Left ventricle myocardium superior (tissue), 1 donor: ENCODE data around the gene MEOX2. TPM values are rescaled to one million over a fixed set of nuclear protein-coding genes. Genes with fewer than 3 reads are reported as not detected.
A peak's percentile ranks its signal among the peaks of the same experiment; 100 is the strongest.

Experiments
- ATAC-seq: fragments of 200-7000 bp; cut with Tn5 transposase; one replicate; pipeline ENCODE4 v1.9.1; 2020; ENCODE audit warnings: mild to moderate bottlenecking, moderate library complexity
- DNase-seq: peaks from one replicate; pipeline ENCODE4 v3.0.0-alpha.2; 2020
- intact Hi-C: fragments of 100-400 bp; cut with micrococcal nuclease; formaldehyde crosslinking; loops from one replicate; pipeline ENCODE4 v1.11.0; 2022
- long read RNA-seq: library from polyadenylated mRNA; unstranded; transcript quantifications from one replicate; pipeline ENCODE4 v2.0.0, GENCODE V29; 2021
- total RNA-seq: library from RNA; stranded (reverse); fragmentation: NEBNext Ultra II Directional; extraction: Animal tissue kit (Norgen Biotek cat#: 25700); gene quantifications from one replicate; pipeline ENCODE4 v1.2.1, GENCODE V29; 2021
- donor health status: DM: no; HTN: yes; CAD: no; lungs with severe emphysema.

MEOX2 gene
- total RNA-seq, result 11.2 TPM
- long read RNA-seq, transcript MEOX2-201 (3 exons, 2,500 nt), result major isoform, 23 of 23 reads
- long read RNA-seq, partial matches to known transcripts, result 0 of 23 reads
- long read RNA-seq, other reads (novel, unspliced or antisense), result 0 of 23 reads

GRCh38 chr7:15686295-15686956 lies at the start of gene MEOX2:
Gene MEOX2, minus strand, starts transcription at chr7:15686683. Its CDS starts 281 bp downstream, at chr7:15686402.
- intact Hi-C loops, result loop anchor here (10.0 kb wide), 1 partner anchor 378 kb away; no protein-coding TSS in a partner anchor
- DNase-seq (peak; percentile 89), ATAC-seq (peak; percentile 90)

GRCh38 chr7:15729746-15730145 lies 43.3 kb upstream of the MEOX2 start:
- ATAC-seq (no peak), DNase-seq (no peak)
- intact Hi-C loops, result no loop called here

DNA sequence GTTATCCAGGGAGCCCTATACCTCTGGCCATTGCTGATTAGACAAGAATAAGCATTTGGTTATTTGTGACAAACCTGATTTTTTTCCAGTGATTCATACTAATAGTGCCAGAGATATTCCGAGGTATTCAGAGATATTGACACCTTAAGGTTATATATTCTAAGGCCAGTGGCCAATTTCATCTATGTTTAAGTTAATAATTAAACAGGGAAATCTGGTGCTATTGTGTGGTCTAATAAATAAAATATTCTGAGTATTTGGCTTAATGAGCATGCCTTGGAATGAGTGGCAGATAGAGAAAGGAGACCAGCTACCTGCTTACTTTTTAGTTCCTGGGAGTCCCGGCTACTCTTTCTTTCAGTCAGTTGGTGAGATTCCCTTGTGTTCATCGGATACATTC lies 38.6 kb upstream of the MEOX2 start:
- ATAC-seq, result no peak
- no peak for DNase-seq
- intact Hi-C loops, result no loop called here

GRCh38 chr7:15723841-15724240 lies 37.4 kb upstream of the MEOX2 start:
- DNase-seq (peak; percentile 21), ATAC-seq (peak; percentile 58)
- intact Hi-C loops, result no loop called here

- ATAC-seq (no peak), DNase-seq (no peak)
- intact Hi-C loops, result no loop called here
Measured at GRCh38 chr7:15720849-15721471, 34.5 kb upstream of the MEOX2 start.

- intact Hi-C loops, result loop anchor here (5.0 kb wide), 1 partner anchor 392 kb away; no protein-coding TSS in a partner anchor
- DNase-seq (no peak), ATAC-seq (no peak)
Measured at GRCh38 chr7:15719311-15719710, 32.8 kb upstream of the MEOX2 start.

DNA sequence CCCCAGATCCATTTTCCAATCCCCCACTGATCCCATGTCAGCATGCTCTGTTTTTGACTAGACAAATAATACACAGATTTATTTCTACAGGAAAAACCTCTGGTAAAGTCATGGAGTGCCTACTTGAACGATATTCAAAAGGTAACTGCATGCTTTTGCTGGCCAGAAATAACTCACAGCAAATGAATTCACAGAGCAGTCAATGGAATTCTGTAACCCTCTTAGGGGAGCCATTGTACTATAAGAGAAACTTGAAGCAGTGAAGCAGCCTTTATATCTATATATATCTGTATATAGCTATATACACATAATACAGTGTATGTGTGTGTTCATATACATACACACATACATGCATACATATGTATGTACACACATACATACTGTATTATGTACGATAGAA lies 29.0 kb upstream of the MEOX2 start:
- no peak for DNase-seq
- intact Hi-C loops, result loop anchor here (5.0 kb wide), 1 partner anchor 388 kb away; no protein-coding TSS in a partner anchor
- no peak for ATAC-seq

GRCh38 chr7:15709978-15710377 lies 23.5 kb upstream of the MEOX2 start:
- DNase-seq (no peak), ATAC-seq (no peak)
- intact Hi-C loops, result no loop called here

DNA sequence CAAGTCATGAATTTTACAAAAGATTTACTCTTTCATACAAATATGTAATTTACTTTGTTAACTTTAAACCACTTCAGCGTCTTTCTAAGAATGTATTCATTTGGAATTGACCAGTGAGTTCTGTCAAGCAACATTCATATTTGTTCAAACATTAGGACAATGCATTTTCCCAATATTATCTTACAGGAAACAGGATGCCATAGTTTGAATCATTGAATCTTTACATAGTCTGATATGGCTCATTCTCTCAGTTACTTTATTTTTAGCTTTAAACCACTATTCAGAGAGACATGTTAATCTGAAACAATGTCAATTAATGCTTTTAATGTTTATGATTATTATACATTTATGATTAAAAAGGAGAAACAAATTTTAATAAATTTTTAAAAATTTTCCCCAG lies 21.1 kb upstream of the MEOX2 start:
- ATAC-seq, result no peak
- DNase-seq, result no peak
- intact Hi-C loops, result no loop called here

DNA sequence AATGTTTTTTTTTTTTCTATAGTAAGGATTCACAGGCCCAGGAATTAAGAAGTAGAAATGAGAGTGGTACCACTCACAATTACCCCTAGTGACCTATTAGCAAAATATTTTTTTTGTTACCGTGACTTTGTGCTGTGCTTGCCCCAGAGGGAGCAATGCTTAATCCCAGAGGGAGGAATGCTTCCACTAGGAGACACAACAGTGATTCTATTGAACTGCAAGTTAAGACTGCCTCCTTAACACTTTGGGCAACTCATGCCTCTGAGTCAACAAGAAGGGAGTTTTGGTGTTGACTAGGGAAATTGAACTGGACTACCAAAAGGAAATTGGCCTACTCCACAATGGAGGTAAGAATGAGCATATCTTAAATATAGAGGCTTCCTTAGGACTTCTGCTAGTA lies 17.2 kb upstream of the MEOX2 start:
- intact Hi-C loops, result no loop called here
- DNase-seq (no peak), ATAC-seq (no peak)

- ATAC-seq, result no peak
- intact Hi-C loops, result no loop called here
- DNase-seq, result no peak
Measured at GRCh38 chr7:15692501-15693020, 6.1 kb upstream of the MEOX2 start.

GRCh38 chr7:15688911-15689310 lies 2.4 kb upstream of the MEOX2 start:
- DNase-seq, result no peak
- intact Hi-C loops, result loop anchor here (10.0 kb wide), 1 partner anchor 376 kb away; no protein-coding TSS in a partner anchor
- no peak for ATAC-seq

DNA sequence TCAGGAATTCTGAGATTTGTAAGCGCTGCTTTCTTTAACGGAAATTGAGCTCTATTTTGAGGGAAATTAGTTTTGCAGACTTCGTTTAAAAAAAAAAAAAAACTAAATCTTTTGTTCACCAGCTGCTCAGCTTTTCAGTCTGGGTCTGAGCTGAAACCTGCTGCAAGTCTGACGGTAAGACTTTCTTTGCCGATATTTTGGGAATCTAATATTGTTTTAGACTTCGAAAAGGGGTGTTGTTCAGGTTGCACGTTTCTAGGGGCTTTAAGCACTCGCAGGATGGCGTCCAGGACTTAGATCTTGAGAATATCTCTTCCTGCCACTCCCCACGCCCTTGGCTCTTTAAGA lies 1.8 kb upstream of the MEOX2 start:
- ATAC-seq (no peak), DNase-seq (no peak)
- intact Hi-C loops, result loop anchor here (10.0 kb wide), 1 partner anchor 377 kb away; no protein-coding TSS in a partner anchor

GRCh38 chr7:15687546-15688278 lies 1.2 kb upstream of the MEOX2 start:
- intact Hi-C loops, result loop anchor here (10.0 kb wide), 1 partner anchor 377 kb away; no protein-coding TSS in a partner anchor

DNA sequence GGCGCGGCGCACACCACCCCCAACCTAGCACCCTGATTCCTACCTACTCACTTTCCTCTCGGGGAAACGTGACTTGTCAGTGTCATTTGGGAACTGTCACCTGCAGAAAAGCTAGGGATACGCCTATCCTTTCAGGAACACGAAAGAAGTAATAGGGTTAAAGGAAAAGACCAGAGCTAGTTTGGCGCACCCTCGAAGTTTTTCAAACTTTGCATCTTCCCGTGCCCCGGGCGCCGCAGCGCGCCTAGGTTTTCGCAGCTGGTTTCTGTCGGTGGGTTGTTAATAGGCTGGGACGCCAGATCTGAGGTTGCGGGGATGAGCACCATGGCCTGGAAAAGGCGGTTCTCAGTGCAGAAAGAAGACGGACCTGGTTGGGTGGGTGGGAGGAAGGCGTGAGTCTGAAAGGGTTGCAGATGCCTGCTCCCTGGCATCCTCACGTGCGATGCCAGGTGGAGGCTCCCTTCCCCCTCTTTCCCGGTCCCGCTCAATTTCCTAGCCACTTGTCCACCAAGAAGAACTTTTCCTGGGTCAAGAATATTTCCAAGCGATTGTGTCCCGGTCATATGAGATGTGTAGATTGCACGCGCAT lies 568 bp upstream of the MEOX2 start:
- DNase-seq (peak; percentile 34), ATAC-seq (peak; percentile 2)
- intact Hi-C loops, result loop anchor here (10.0 kb wide), 1 partner anchor 378 kb away; no protein-coding TSS in a partner anchor

More at GRCh38 chr7:15687546-15688278, 1.2 kb upstream of the MEOX2 start:
- ATAC-seq (peak; percentile 37), DNase-seq (peak; percentile 48)

GRCh38 chr7:15685358-15686294 lies 857 bp downstream of the MEOX2 start:
- intact Hi-C loops, result loop anchor here (10.0 kb wide), 1 partner anchor 379 kb away; no protein-coding TSS in a partner anchor
- DNase-seq (peak; percentile 76), ATAC-seq (peak; percentile 66)

- DNase-seq (peak; percentile 46), ATAC-seq (peak; percentile 38)
Measured at GRCh38 chr7:15684871-15685270, 1.6 kb downstream of the MEOX2 start.

More at GRCh38 chr7:15684871-15685270, 1.6 kb downstream of the MEOX2 start:
- intact Hi-C loops, result loop anchor here (10.0 kb wide), 1 partner anchor 380 kb away; no protein-coding TSS in a partner anchor
